Caco-2 (cell line): ENCODE results near the gene UGT1A1. TPM values are rescaled to one million over a fixed set of nuclear protein-coding genes. Genes with fewer than 3 reads are reported as not detected.

Experiments
- BruUV-seq: library from RNA; stranded (reverse); fragments of 400-500 nt; replicated peaks from 2 replicates; lab custom pipeline; 2021; lab: Mats Ljungman, UMichigan
- CTCF ChIA-PET: fragments of 300-600 bp; sonication (Branson Sonifier 250); formaldehyde crosslinking; loops from one replicate; lab custom pipeline; 2022; ENCODE audit warnings: antibody characterized with exemption; lab: Charles Lee
- POLR2A ChIA-PET: fragments of 300-600 bp; sonication (Branson Sonifier 250); formaldehyde crosslinking; loops from one replicate; lab custom pipeline; 2022; ENCODE audit warnings: antibody characterized with exemption; lab: Charles Lee
- DNase-seq, 2 experiments: peaks; one replicate each; pipeline versions ENCODE4 v3.0.0 to v3.0.0-alpha.2; 2020 to 2022
- H3K27me3 ChIP-seq: replicated peaks from 2 replicates; pipeline ENCODE4 v1.6.0; 2011; ENCODE audit warnings: low read length; ENCODE audit not compliant: control insufficient read depth, insufficient read depth
- H3K36me3 ChIP-seq: 2 replicates; pipeline ENCODE4 v1.5.1; 2011; ENCODE audit warnings: low read length; ENCODE audit not compliant: control insufficient read depth, insufficient read depth
- H3K4me1 ChIP-seq: fragments of 250-450 bp; sonication (Bioruptor Pico); 2 replicates; pipeline ENCODE4 v1.5.1; 2020; ENCODE audit warnings: mild to moderate bottlenecking
- H3K4me3 ChIP-seq: 2 replicates; pipeline ENCODE4 v1.5.1; 2011; ENCODE audit warnings: low read depth, mild to moderate bottlenecking, control low read depth, low read length
- H3K9me3 ChIP-seq: fragments of 250-450 bp; sonication (Bioruptor Pico); 2 replicates; pipeline ENCODE4 v1.5.1; 2020; ENCODE audit warnings: mild to moderate bottlenecking, moderate library complexity
- H3K27ac Mint-ChIP-seq: one replicate; pipeline ENCODE4 v1.8.0; 2022; ENCODE audit warnings: mixed read lengths; ENCODE audit not compliant: unreplicated experiment
- H3K27me3 Mint-ChIP-seq: one replicate; pipeline ENCODE4 v1.8.0; 2022; ENCODE audit warnings: mixed read lengths; ENCODE audit not compliant: insufficient read depth, unreplicated experiment
- H3K36me3 Mint-ChIP-seq: one replicate; pipeline ENCODE4 v1.8.0; 2022; ENCODE audit warnings: mild to moderate bottlenecking, mixed read lengths; ENCODE audit not compliant: insufficient read depth, unreplicated experiment
- H3K4me1 Mint-ChIP-seq: one replicate; pipeline ENCODE4 v1.8.0; 2022; ENCODE audit warnings: low read depth, mixed read lengths; ENCODE audit not compliant: unreplicated experiment
- H3K4me3 Mint-ChIP-seq: one replicate; pipeline ENCODE4 v1.8.0; 2022; ENCODE audit warnings: mild to moderate bottlenecking, moderate library complexity, mixed read lengths; ENCODE audit not compliant: unreplicated experiment
- H3K9me3 Mint-ChIP-seq: one replicate; pipeline ENCODE4 v1.8.0; 2022; ENCODE audit warnings: mixed read lengths; ENCODE audit not compliant: unreplicated experiment
- CTCF ChIP-seq, 2 experiments: fragments of 200-600 bp in 1 of 2; IDR thresholded peaks; 1 replicate in 1 of 2; 2 replicates in 1 of 2; pipeline versions ENCODE4 v1.5.1 to v1.8.0; 2011 to 2022; ENCODE audit warnings: antibody characterized with exemption in 1 of 2, control low read depth in 1 of 2, inconsistent platforms in 1 of 2, low read depth in 1 of 2, low read length in 1 of 2, mild to moderate bottlenecking in 1 of 2, moderate library complexity in 1 of 2; ENCODE audit not compliant: insufficient read depth in 1 of 2, severe bottlenecking in 1 of 2, unreplicated experiment in 1 of 2
- intact Hi-C: fragments of 100-400 bp; cut with micrococcal nuclease; formaldehyde crosslinking; loops from one replicate; pipeline ENCODE4 v1.10.0; 2022; ENCODE audit not compliant: unreplicated experiment
- total RNA-seq: library from RNA; stranded (reverse); gene quantifications from 2 replicates; pipeline ENCODE4 v1.2.3, GENCODE V29; 2022

The UGT1A1 gene
- total RNA-seq, 1 experiment from 2014 or later = 3.0 TPM

DNA sequence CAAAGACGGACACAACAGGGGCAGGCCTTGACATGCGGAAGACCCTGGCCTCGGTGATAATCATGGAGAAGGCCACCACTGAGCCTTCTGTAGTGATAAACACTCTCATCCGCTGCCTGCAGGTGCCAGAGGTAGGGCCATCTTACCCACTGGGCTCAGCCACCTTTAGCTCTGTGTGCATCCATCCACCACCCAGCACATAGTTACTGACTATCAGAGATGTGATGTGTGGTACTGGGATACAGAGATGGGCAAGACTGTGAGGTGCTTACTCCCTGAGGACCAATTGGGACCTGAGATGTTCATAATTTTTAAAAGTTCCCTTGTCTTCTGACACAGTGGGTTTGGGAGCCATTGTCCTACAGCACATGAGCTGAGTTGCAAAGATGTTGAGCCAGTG lies 19.7 kb downstream of the UGT1A1 start:
- ChIA-PET CTCF (no interaction called here), POLR2A (no interaction called here)
- peaks cover 17% of the 10 kb centered on the region for H3K36me3 Mint-ChIP-seq
- H3K27me3 Mint-ChIP-seq = no peaks in the 10 kb centered on the region
- no TSS peak for BruUV-seq
- no peaks in the 10 kb centered on the region for H3K4me1 ChIP-seq
- H3K9me3 Mint-ChIP-seq = peaks cover 10% of the 10 kb centered on the region
- DNase-seq = no peak
- no peak overlapping the region for H3K27ac Mint-ChIP-seq
- H3K9me3 ChIP-seq = no peaks in the 10 kb centered on the region
- H3K4me3 ChIP-seq = no peak overlapping the region
- H3K4me3 Mint-ChIP-seq = no peak overlapping the region
- no peaks in the 10 kb centered on the region for H3K4me1 Mint-ChIP-seq
- TF ChIP-seq CTCF (IDR thresholded peaks at IDR 0.05; ENCODE audit: insufficient read depth in 1 of 2, low read depth in 1 of 2, low read length in 1 of 2, severe bottlenecking in 1 of 2, unreplicated experiment in 1 of 2) = no peak
- no peaks in the 10 kb centered on the region for H3K36me3 ChIP-seq
- no peaks in the 10 kb centered on the region for H3K27me3 ChIP-seq
- intact Hi-C loops = no loop called here

DNA sequence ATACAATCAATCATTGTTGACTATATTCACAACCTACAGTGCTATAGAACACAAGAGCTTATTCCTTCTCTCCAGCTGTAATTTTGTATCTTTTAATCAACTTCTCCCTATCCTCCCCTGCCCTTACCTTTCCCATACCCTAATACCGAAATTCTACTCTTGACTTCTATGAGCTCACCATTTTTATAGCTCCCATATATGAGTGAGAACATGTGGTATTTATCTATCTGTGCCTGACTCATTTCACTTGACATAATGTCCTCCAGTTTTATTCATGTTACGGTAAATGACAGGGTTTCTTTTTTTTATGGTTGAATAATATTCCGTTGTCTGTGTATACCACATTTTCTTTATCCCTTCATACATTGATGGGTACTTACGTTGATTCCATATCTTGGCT lies 20.7 kb downstream of the UGT1A1 start:
- Histone ChIP-seq H3K27me3 (no peaks in the 10 kb centered on the region), H3K9me3 (no peaks in the 10 kb centered on the region), H3K36me3 (no peaks in the 10 kb centered on the region), H3K4me1 (no peaks in the 10 kb centered on the region), H3K4me3 (no peak overlapping the region)
- no peak for DNase-seq
- H3K4me1 Mint-ChIP-seq = no peaks in the 10 kb centered on the region
- no TSS peak for BruUV-seq
- TF ChIP-seq CTCF (IDR thresholded peaks at IDR 0.05; ENCODE audit: insufficient read depth in 1 of 2, low read depth in 1 of 2, low read length in 1 of 2, severe bottlenecking in 1 of 2, unreplicated experiment in 1 of 2) = no peak
- no peak overlapping the region for H3K4me3 Mint-ChIP-seq
- no peak overlapping the region for H3K27ac Mint-ChIP-seq
- intact Hi-C loops = no loop called here
- ChIA-PET POLR2A (no interaction called here), CTCF (no interaction called here)
- H3K27me3 Mint-ChIP-seq = no peaks in the 10 kb centered on the region
- H3K36me3 Mint-ChIP-seq = peaks cover 10% of the 10 kb centered on the region
- H3K9me3 Mint-ChIP-seq = peaks cover 5% of the 10 kb centered on the region

DNA sequence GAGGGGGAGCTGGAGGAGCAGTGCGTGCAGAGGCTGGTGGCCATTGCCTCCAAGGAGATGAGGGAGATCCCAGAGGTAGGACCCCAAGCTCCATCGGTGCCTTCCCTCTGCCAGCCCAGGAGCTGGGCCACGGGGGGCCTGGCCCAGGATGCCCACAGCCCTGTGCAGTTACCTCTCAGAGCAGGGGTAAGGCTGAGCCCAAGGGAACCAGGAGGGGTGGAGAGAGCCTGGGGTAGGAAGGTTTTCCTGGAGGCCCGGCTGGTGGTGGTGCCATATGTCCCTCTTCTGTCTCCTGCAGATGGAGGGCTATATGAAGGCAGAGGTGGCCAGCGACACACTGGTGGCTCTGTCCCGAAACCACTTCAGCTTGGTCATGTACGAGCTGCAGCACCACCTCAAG lies 29.5 kb downstream of the UGT1A1 start:
- H3K9me3 ChIP-seq = no peaks in the 10 kb centered on the region
- H3K4me3 Mint-ChIP-seq = no peak overlapping the region
- TF ChIP-seq CTCF (IDR thresholded peaks at IDR 0.05; ENCODE audit: insufficient read depth in 1 of 2, low read depth in 1 of 2, low read length in 1 of 2, severe bottlenecking in 1 of 2, unreplicated experiment in 1 of 2) = no peak
- no peak overlapping the region for H3K27ac Mint-ChIP-seq
- POLR2A ChIA-PET = no interaction called here
- H3K36me3 ChIP-seq = no peaks in the 10 kb centered on the region
- H3K4me1 ChIP-seq = no peaks in the 10 kb centered on the region
- no peaks in the 10 kb centered on the region for H3K36me3 Mint-ChIP-seq
- no peak for DNase-seq
- H3K27me3 ChIP-seq = no peaks in the 10 kb centered on the region
- BruUV-seq = no TSS peak
- H3K4me1 Mint-ChIP-seq = no peaks in the 10 kb centered on the region
- H3K4me3 ChIP-seq = no peak overlapping the region
- CTCF ChIA-PET = no interaction called here
- no peaks in the 10 kb centered on the region for H3K9me3 Mint-ChIP-seq
- intact Hi-C loops = no loop called here
- no peaks in the 10 kb centered on the region for H3K27me3 Mint-ChIP-seq
